Colon (tissue), 2 donors: ENCODE data around the gene EXTL1.

ENCODE experiments used
- FAIRE-seq: peaks from 2 replicates; lab custom pipeline; 2012; peaks lifted over from hg19 to GRCh38; lab: Jason Lieb, UNC
- donor health status: control.
- donor health status: control.

The EXTL1 gene

GRCh38 chr1:26043765-26044164 lies 22.2 kb downstream of the EXTL1 start:
- FAIRE-seq = no peak

- FAIRE-seq = no peak
Measured at GRCh38 chr1:26044414-26044813, 22.8 kb downstream of the EXTL1 start.

- FAIRE-seq = no peak
Measured at GRCh38 chr1:26044971-26045721, 23.6 kb downstream of the EXTL1 start.

DNA sequence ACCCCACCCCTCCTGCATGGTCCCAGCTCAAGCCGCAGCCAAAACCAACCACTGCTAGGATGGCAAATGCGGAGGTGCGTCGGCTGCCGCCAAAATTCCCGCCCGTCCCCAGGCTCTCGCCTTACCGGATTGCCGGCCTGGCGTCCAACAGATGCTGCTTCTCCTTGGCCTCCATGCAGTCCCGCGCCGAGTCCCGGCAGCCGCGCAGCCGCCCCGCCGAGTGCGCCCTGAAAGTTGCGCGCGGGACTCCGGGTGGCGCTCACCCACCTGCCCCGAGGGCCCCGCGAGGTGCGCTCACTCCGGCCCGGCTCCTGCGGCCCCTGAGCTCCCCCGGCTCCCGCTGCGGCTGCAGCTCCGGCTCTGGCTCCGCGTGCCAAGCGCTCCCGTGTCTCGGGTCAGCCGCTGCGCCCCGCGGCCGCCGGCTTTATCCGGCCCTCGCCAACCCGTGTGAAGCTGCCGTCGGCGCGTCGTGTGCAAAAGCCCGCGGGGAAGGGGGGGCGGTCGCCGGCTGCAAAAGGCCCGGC lies 24.2 kb downstream of the EXTL1 start, which contains the start of gene SLC30A2:
Gene SLC30A2, minus strand, starts transcription at position 397 of the 524 bp plus-strand sequence. Its CDS starts 222 bp downstream, at position 175.
- FAIRE-seq = no peak

- no peak for FAIRE-seq
Measured at GRCh38 chr1:26046246-26047095, 24.9 kb downstream of the EXTL1 start.

DNA sequence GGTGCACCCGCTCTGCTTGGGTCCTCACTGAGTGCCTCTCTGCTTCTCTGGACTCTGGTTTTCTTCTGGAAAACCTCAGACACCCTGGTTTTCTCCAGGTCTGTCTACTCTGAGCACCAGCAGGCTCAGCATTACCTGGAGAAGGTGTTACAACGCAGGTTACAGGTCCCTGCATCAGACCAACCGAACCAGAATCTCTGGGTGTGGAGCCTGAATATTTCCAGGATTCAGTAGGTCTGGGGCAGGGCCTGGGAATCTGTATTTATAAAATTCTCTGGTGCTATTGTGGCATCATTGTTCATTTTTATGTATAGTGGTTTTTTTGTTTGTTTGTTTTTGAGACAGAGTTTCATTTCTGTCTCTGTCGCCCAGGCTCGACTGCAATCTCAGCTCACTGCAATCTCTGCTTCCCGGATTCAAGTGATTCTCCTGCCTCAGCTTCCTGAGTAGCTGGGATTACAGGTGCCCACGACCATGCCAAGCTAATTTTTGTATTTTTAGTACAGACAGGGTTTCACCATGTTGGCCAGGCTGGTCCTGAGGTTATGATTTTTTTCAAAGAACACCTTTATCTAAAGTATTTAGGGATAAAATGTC lies 25.8 kb downstream of the EXTL1 start:
- FAIRE-seq = no peak

DNA sequence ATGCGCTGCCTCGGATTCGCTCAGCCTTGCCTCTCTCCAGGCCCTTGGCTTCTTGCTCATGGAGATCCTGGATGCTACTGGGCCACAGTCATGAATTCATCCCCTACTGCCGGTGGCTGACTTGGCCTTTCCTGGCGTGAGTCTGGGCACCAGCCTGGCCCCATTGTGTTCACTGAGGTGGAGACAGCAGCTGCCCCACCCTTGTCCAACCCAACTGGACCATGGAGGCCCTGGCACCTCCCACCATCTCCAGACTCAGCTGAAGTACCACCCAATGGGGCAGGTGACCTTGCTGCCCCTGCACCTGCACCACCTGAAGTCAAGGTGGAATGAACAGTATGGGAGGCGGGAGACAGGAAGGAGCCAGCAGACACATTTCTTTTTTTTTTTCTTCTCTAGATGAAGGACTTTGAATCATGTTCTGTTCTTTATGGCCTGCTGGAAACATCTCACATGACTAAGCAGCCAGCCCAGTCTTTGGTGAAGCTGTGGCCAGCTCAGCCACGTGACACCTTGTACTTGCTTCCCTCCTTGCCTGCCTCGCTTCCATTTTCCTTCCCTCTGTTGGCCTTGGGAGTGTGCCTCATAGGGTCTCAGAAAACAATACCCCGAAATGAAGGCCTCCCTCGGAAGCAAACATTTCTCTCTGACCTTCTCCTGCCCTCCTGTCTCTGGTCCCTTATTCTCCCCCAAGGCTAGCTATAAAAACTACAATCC lies 28.1 kb downstream of the EXTL1 start:
- FAIRE-seq = no peak

GRCh38 chr1:26050248-26050640 lies 28.7 kb downstream of the EXTL1 start:
- no peak for FAIRE-seq

- FAIRE-seq = no peak
Measured at GRCh38 chr1:26053718-26054560, 32.4 kb downstream of the EXTL1 start.

DNA sequence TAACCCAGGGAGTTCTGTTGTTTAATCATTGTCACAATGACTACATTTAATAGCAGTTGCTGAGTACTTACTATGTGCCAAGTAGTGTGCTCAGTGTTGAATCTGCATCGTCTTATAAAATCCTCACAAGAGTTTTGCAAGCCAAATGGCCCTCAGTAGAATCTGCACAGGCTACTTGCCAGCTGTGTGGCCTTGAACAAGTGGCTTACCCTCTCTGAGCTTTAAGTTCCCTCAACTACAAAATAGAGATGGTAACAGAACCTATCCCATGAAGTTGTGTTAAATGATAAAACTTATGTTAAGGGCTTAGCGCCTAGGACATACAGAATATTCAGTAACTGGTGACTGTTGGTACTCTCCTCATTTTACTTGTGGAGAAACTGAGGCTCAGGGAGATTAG lies 33.5 kb downstream of the EXTL1 start:
- FAIRE-seq = no peak

- no peak for FAIRE-seq
Measured at GRCh38 chr1:26057189-26057588, 35.6 kb downstream of the EXTL1 start.

DNA sequence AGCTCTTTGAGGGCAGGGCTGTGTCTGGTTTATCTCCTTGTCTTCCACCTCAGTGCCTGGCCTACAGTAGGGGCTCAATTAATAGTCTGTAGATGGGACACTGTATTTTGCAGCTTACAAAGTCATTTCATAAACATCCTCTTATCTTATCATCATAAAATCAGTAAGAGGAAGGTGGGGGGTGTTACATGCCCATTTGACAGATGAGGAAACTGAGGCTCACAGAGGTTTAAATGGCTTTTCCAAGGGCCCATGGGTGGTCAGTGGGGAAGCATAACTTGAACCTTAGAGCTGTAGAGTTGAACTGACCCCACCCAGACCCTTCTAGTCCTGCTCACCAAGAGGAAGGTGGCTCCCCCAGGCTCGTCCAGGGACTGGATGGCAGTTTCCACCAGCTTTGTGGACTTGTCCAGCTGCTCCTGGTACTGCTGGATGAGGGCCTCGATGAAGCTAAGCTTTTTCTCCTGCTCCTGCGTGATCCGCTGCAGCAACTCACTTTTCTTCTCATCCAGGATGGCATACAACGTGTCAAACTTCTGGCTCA lies 36.5 kb downstream of the EXTL1 start:
- FAIRE-seq = no peak

DNA sequence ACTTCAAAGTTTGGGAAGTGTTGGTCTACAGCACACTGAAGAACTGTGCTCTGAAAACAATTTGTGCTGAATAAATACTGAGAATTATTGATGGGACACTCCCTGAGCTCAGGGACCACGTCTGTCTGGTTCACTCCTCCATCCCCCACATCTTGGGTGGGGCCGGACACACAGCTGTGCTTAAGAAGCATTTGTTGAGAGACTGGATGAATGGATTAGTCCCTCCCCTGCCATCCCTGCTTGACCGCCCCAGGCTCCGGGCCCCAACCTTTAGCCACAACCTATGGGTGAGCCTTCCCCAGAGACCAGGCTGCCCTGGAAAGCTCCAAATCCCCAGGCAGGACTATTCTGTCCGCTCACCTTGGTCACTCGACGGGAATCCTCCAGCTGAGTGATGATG lies 38.3 kb downstream of the EXTL1 start:
- no peak for FAIRE-seq

DNA sequence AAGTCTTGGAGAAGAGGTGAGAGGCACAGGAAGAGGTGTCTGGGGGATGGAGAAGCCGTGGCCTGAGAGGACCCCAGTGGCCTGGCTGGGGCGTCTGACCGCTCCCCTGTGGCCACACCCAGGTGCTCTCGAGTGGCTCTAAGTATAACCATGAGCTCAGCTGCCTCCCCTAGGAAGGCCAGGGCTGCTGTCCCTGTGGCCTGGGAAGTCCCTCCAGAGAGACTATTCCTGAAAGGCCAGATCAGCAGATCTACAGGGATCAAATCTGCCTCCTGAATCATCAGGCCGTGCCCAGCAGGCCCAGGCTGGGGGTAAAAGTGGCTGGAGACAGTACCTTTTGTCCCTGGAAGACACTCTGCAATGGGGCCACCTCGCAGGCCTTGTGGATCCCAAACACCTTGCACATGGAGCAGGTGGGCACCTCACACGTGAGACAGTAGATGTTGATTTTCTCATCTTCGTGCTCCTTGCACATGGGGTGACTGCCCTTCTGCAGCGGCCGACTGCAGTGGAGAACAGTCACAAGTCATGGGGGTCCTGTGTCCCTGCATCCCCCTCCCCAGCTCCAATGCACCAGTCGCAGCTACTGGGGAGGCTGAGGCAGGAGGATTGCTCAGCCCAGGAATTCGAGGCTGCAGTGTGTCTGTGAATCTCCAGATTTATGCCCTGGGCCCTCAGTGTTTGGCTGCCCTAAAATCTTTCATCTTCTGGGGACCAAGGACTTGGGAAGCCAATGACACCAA lies 39.4 kb downstream of the EXTL1 start:
- no peak for FAIRE-seq

GRCh38 chr1:26064553-26064952 lies 43.0 kb downstream of the EXTL1 start:
- FAIRE-seq = no peak

- FAIRE-seq = no peak
Measured at GRCh38 chr1:26066160-26066559, 44.6 kb downstream of the EXTL1 start.

DNA sequence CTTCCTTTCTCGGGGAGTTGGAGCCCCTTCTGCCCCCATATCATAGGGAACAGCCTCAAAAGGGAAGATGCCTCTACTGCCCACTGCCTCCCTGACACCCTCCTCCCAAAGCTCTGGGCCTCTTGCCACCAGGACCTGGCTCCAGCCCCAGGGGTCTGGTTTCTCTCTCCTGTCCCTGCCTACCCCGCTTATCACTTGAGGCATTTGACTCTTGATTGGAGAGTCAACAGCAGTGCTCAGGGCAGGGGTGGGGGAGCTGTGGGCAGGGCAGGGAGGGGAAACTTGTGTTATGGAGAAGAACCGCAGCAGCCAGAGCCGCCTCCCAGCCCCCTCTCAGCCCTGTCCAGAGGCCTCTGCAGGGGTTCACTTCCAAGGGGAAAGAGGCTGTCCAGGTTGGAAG lies 45.3 kb downstream of the EXTL1 start:
- no peak for FAIRE-seq

- FAIRE-seq = no peak
Measured at GRCh38 chr1:26067432-26067911, 45.9 kb downstream of the EXTL1 start, which contains the start of gene TRIM63. Gene TRIM63 (minus strand): TSS chr1:26067630. CDS start chr1:26067494, 136 bp downstream.

GRCh38 chr1:26069941-26070295 lies 48.3 kb downstream of the EXTL1 start:
- FAIRE-seq = no peak
